ENCODE results near the gene RAB11FIP4.

DNA sequence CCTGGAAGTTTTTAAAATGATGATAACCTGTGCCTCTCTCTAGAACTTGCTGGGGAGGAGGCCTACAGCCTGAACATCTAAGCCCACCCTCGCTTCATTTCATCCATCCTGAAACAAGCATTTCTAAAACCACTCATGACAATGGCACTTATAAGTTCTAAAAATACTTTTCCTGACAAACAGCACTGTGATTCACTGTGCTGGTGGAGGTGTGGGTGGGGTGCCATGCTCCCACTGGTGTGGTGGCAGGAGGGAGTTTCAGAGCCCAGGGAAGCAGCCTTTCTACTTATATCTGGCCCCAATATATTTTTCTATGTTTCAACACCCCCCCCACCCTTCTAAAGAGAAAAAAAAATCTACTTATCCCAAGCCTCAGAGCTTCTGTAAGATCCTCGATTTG lies 52.6 kb downstream of the RAB11FIP4 start:
- TF ChIP-seq, protein P1, sequence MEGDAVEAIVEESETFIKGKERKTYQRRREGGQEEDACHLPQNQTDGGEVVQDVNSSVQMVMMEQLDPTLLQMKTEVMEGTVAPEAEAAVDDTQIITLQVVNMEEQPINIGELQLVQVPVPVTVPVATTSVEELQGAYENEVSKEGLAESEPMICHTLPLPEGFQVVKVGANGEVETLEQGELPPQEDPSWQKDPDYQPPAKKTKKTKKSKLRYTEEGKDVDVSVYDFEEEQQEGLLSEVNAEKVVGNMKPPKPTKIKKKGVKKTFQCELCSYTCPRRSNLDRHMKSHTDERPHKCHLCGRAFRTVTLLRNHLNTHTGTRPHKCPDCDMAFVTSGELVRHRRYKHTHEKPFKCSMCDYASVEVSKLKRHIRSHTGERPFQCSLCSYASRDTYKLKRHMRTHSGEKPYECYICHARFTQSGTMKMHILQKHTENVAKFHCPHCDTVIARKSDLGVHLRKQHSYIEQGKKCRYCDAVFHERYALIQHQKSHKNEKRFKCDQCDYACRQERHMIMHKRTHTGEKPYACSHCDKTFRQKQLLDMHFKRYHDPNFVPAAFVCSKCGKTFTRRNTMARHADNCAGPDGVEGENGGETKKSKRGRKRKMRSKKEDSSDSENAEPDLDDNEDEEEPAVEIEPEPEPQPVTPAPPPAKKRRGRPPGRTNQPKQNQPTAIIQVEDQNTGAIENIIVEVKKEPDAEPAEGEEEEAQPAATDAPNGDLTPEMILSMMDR (IDR thresholded peaks at IDR 0.05) = no peak
- no peak for TF ChIP-seq POLR2A (IDR thresholded peaks at IDR 0.05)
- TF ChIP-seq EP300 (IDR thresholded peaks at IDR 0.05) = no peak
